ENCODE measurements around the gene URB2.

GRCh38 chr1:229671310-229671709 is 45.3 kb downstream of the URB2 start:
- TF ChIP-seq ZBTB33 (CRISPR knock-in tag; IDR thresholded peaks at IDR 0.05) (no peak), ZBTB4 (CRISPR knock-in tag; IDR thresholded peaks at IDR 0.05; ENCODE audit: borderline replicate concordance) (no peak), EZH2 (conservative IDR thresholded peaks at IDR 0.05; ENCODE audit: low read depth, low read length) (no peak), NPAS2 (CRISPR knock-in tag; IDR thresholded peaks at IDR 0.05; ENCODE audit: borderline replicate concordance) (no peak), CTCF (CRISPR knock-in tag; IDR thresholded peaks at IDR 0.05) (no peak), ZNF326 (CRISPR knock-in tag; IDR thresholded peaks at IDR 0.05; ENCODE audit: borderline replicate concordance) (no peak), THAP7 (CRISPR knock-in tag; IDR thresholded peaks at IDR 0.05) (no peak), TBX2 (CRISPR knock-in tag; IDR thresholded peaks at IDR 0.05; ENCODE audit: borderline replicate concordance) (no peak), YY1 (IDR thresholded peaks at IDR 0.05; ENCODE audit: insufficient read depth, insufficient replicate concordance, low read depth, low read length) (no peak), E2F5 (CRISPR knock-in tag; conservative IDR thresholded peaks at IDR 0.05) (no peak), ZNF670 (CRISPR knock-in tag; IDR thresholded peaks at IDR 0.05; ENCODE audit: borderline replicate concordance) (no peak), KIAA2018 (CRISPR knock-in tag; IDR thresholded peaks at IDR 0.05; ENCODE audit: borderline replicate concordance) (no peak), ATF4 (CRISPR knock-in tag; IDR thresholded peaks at IDR 0.05) (no peak)
